ENCODE measurements around the gene CEP68.
"Not testable (repeated sequence)": the region's sequence is repeated elsewhere in the genome, so short reads cannot be mapped to it uniquely, and the experiment has no call there.

The CEP68 gene

DNA sequence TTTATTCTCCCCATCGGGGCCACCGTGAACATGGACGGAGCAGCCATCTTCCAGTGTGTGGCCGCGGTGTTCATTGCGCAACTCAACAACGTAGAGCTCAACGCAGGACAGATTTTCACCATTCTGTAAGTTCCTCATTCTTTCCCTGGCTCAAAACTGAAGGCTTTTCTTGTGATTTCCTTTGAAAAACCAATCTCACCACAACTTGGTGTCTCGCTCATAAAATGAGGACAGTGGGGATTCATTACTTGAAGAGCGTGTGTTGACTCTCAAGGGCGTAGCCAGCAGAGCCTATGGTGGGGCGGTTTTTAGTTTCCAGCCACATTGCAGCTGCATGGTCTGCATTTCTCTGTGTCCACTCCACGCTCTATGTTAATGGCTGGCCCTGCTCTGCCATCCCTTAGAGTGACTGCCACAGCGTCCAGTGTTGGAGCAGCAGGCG, 38.1 kb upstream of the CEP68 start:
- Histone ChIP-seq H3K4me3 (replicated peaks; ENCODE audit: low read depth, low read length) (no peak overlapping the region), H3K27me3 (replicated peaks; ENCODE audit: control insufficient read depth, insufficient read depth, low read length) (no peaks in the 10 kb centered on the region), H3K36me3 (ENCODE audit: control insufficient read depth, insufficient read depth, low read length) (peaks cover 37% of the 10 kb centered on the region)
- TF ChIP-seq, protein P1, sequence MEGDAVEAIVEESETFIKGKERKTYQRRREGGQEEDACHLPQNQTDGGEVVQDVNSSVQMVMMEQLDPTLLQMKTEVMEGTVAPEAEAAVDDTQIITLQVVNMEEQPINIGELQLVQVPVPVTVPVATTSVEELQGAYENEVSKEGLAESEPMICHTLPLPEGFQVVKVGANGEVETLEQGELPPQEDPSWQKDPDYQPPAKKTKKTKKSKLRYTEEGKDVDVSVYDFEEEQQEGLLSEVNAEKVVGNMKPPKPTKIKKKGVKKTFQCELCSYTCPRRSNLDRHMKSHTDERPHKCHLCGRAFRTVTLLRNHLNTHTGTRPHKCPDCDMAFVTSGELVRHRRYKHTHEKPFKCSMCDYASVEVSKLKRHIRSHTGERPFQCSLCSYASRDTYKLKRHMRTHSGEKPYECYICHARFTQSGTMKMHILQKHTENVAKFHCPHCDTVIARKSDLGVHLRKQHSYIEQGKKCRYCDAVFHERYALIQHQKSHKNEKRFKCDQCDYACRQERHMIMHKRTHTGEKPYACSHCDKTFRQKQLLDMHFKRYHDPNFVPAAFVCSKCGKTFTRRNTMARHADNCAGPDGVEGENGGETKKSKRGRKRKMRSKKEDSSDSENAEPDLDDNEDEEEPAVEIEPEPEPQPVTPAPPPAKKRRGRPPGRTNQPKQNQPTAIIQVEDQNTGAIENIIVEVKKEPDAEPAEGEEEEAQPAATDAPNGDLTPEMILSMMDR (IDR thresholded peaks at IDR 0.05; ENCODE audit: insufficient read depth, low read length, poor library complexity, severe bottlenecking): no peak
- DNase-seq (ENCODE audit: extremely low read depth, insufficient read length): no peak

DNA sequence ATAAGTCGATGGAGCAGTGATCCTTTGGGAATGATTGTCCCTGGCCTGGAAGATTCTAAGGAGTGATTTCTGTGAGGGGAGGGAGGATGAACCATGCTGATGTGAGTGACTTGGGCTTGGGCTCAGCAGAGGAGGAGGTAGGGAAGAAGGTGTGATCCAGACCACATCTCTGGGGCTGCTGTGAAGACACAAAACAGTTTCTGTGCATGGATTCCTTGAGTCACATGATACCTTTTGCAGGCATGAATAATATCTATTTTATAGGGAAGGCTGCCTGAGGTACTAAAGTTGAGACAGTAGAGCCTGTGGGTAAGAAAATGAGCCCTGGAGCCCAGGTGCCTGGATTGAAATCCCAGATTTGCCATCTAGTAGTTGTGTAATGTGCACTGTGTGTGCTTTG, 37.2 kb upstream of the CEP68 start:
- no peak for DNase-seq (ENCODE audit: extremely low read depth, insufficient read length)
- no peaks in the 10 kb centered on the region for H3K27me3 ChIP-seq (replicated peaks; ENCODE audit: control insufficient read depth, insufficient read depth, low read length)
- H3K36me3 ChIP-seq (ENCODE audit: control insufficient read depth, insufficient read depth, low read length): peaks cover 40% of the 10 kb centered on the region
- TF ChIP-seq, protein P1 (IDR thresholded peaks at IDR 0.05; ENCODE audit: insufficient read depth, low read length, poor library complexity, severe bottlenecking): no peak
- no peak overlapping the region for H3K4me3 ChIP-seq (replicated peaks; ENCODE audit: low read depth, low read length)

DNA sequence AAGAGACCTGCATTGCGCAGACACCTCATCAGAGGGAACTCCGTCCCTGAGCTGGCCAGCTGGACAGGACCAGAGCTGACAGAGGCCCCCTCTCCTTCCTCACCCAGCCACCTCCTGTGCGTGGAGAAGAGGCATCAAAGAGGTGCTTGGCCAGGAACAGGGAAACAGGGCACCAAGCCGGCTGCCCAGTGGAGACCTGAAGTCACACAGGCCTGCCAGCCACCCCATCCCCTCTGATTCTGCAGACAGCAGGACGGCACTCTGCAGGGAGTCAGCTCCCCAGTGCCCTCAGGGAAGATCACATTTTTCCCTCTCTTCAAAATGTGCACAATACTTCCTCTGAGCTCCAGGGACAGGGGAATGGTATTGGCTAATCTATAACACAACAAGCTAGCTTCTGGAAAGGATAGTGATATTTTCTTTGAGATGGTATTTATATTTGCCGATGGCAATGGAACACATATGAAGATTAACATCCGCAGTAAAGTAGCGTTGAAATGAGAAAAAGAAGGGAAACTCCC, 36.5 kb upstream of the CEP68 start:
- Histone ChIP-seq H3K27me3 (replicated peaks; ENCODE audit: control insufficient read depth, insufficient read depth, low read length) (no peaks in the 10 kb centered on the region), H3K4me3 (replicated peaks; ENCODE audit: low read depth, low read length) (no peak overlapping the region), H3K36me3 (ENCODE audit: control insufficient read depth, insufficient read depth, low read length) (peaks cover 36% of the 10 kb centered on the region)
- TF ChIP-seq, protein P1 (IDR thresholded peaks at IDR 0.05; ENCODE audit: insufficient read depth, low read length, poor library complexity, severe bottlenecking): no peak
- DNase-seq (ENCODE audit: extremely low read depth, insufficient read length): no peak

DNA sequence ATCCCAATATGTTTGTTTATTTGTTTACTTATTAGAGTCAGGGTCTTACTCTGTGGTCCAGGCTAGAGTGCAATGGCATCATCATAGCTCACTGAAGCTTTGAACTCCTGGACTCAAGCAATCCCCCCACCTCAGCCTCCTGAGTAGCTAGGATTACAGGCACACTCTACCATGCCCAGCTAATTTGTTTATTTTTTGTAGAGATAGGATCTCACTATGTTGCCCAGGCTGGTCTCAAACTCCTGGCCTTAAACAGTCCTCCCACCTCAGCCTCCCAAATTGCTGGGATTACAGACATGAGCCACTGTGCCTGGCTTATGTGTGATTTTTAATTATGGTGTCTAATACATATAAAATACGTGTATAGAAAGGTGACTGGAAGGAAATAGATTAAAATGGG, 36.0 kb upstream of the CEP68 start:
- DNase-seq (ENCODE audit: extremely low read depth, insufficient read length); H3K27me3 ChIP-seq (replicated peaks; ENCODE audit: control insufficient read depth, insufficient read depth, low read length): not testable (repeated sequence)

DNA sequence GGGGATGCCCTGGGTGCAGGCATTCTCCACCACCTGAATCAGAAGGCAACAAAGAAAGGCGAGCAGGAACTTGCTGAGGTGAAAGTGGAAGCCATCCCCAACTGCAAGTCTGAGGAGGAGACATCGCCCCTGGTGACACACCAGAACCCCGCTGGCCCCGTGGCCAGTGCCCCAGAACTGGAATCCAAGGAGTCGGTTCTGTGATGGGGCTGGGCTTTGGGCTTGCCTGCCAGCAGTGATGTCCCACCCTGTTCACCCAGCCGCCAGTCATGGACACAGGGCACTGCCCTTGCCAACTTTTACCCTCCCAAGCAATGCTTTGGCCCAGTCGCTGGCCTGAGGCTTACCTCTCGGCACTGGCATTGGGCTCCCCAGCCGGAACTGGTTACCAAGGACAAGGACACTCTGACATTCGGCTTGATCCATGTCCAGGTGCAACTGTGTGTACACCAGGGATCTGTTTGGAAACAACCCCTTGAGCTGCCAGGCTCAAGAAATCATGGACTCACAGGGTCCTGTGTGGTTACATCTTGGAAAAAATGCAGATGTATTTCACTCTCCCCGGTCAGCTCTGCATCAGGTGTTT, 35.2 kb upstream of the CEP68 start:
- TF ChIP-seq, protein P1 (IDR thresholded peaks at IDR 0.05; ENCODE audit: insufficient read depth, low read length, poor library complexity, severe bottlenecking): no peak
- no peak for DNase-seq (ENCODE audit: extremely low read depth, insufficient read length)
- Histone ChIP-seq H3K4me3 (replicated peaks; ENCODE audit: low read depth, low read length) (no peak overlapping the region), H3K36me3 (ENCODE audit: control insufficient read depth, insufficient read depth, low read length) (peaks cover 36% of the 10 kb centered on the region), H3K27me3 (replicated peaks; ENCODE audit: control insufficient read depth, insufficient read depth, low read length) (no peaks in the 10 kb centered on the region)

More for the DNA sequence above, 36.0 kb upstream of the CEP68 start:
- H3K36me3 ChIP-seq (ENCODE audit: control insufficient read depth, insufficient read depth, low read length): peaks cover 36% of the 10 kb centered on the region
- H3K4me3 ChIP-seq (replicated peaks; ENCODE audit: low read depth, low read length): not testable (repeated sequence)

DNA sequence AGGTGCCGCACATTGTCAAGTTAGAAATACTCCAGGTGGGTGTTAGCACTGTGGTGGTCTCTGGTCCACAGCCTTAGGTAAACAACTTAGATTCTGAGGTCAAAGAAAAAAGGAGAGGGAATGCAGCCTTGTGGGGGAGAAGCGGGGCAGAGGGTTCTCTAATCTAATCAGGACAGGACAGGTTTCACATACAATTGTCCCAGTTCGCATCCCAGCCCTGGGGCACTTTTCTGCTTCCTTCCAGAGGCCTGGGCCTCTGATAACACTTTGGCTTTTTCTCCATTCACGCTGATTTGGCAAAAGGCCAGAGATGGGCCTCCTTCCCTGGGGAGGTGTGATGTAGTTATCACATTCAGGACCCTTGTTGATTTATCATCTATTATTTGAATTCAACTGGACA, 34.5 kb upstream of the CEP68 start:
- no peak for DNase-seq (ENCODE audit: extremely low read depth, insufficient read length)
- TF ChIP-seq, protein P1 (IDR thresholded peaks at IDR 0.05; ENCODE audit: insufficient read depth, low read length, poor library complexity, severe bottlenecking): no peak
- no peaks in the 10 kb centered on the region for H3K27me3 ChIP-seq (replicated peaks; ENCODE audit: control insufficient read depth, insufficient read depth, low read length)
- H3K36me3 ChIP-seq (ENCODE audit: control insufficient read depth, insufficient read depth, low read length): peaks cover 36% of the 10 kb centered on the region
- H3K4me3 ChIP-seq (replicated peaks; ENCODE audit: low read depth, low read length): no peak overlapping the region
